ENCODE measurements around the gene ALAD. TPM values are rescaled to one million over a fixed set of nuclear protein-coding genes. Genes with fewer than 3 reads are reported as not detected.

The ALAD gene
- total and polyA plus RNA-seq, 9 of the 15 experiments (the other 6 are each of a cell fraction or from before 2014, with no cell fraction given): 1.3 to 12.7 (median 6.8) TPM

DNA sequence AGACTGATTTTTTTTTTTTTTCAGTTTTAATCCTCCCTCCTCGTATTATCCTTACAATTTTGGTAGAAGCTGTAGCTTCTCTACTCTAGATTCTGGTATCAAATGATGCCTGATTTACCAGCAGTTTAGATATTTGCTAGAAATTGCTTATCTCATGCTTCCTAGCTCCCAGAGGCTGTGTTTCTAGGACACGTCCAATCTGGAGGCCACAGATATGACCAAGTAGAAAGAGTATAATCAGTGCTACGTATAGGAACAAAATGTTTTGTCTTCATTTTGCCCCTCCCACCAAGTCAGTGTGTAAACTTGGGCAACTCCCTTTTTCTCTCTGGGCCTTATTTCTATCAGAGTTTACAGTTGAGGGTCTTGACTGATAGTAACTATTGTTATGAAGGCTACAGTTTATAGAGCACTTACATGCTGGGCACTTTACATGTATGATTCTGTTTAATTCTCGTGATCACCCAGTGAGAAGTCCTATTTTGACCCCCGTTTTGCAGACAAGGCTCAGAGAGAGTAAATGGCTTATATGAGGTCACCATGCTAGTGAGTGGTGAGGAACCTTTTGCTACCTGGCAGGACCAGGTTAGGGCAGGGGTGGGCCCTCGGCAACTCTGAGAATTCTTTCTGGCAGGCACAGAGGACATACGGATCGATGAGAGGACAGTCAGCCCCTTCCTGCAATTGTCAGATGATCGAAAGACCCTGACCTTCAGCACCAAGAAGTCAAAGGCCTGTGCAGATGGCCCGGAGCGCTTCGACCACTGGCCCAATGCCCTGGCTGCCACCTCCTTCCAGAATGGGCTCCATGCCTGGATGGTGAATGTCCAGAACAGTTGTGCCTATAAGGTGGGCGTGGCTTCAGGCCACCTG, 31.9 kb downstream of the ALAD start (continued):
- TF ChIP-seq, protein P1, sequence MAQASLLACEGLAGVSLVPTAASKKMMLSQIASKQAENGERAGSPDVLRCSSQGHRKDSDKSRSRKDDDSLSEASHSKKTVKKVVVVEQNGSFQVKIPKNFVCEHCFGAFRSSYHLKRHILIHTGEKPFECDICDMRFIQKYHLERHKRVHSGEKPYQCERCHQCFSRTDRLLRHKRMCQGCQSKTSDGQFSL (CRISPR knock-in tag; IDR thresholded peaks at IDR 0.05): no peak
- TF ChIP-seq, protein P1 (tag; IDR thresholded peaks at IDR 0.05): no peak
- TF ChIP-seq ZSCAN29 (IDR thresholded peaks at IDR 0.05) (no peak), POLR3G (IDR thresholded peaks at IDR 0.05; ENCODE audit: extremely low read depth, insufficient read length, insufficient replicate concordance) (no peak), RBM25 (IDR thresholded peaks at IDR 0.05; ENCODE audit: low read depth, low read length, severe bottlenecking) (no peak), CBX5 (IDR thresholded peaks at IDR 0.05; ENCODE audit: borderline replicate concordance, low read depth) (no peak), ZNF133 (CRISPR knock-in tag; IDR thresholded peaks at IDR 0.05) (no peak), STAG1 (CRISPR knock-in tag; IDR thresholded peaks at IDR 0.05; ENCODE audit: borderline replicate concordance) (no peak), CHCHD3 (CRISPR knock-in tag; IDR thresholded peaks at IDR 0.05) (no peak), PPARD (CRISPR knock-in tag; IDR thresholded peaks at IDR 0.05) (no peak), ZNF217 (CRISPR knock-in tag; IDR thresholded peaks at IDR 0.05) (no peak), ZNF77 (CRISPR knock-in tag; IDR thresholded peaks at IDR 0.05) (no peak), ZNF699 (CRISPR knock-in tag; IDR thresholded peaks at IDR 0.05; ENCODE audit: insufficient replicate concordance) (no peak), TEAD1 (CRISPR knock-in tag; IDR thresholded peaks at IDR 0.05) (no peak), ZNF354B (CRISPR knock-in tag; IDR thresholded peaks at IDR 0.05) (no peak), SETDB1 (IDR thresholded peaks at IDR 0.05; ENCODE audit: low read length) (no peak), SRSF1 (IDR thresholded peaks at IDR 0.05; ENCODE audit: low read depth, low read length) (no peak), ZNF12 (CRISPR knock-in tag; IDR thresholded peaks at IDR 0.05) (no peak), ZKSCAN3 (CRISPR knock-in tag; IDR thresholded peaks at IDR 0.05) (no peak), PTTG1 (tag; IDR thresholded peaks at IDR 0.05; ENCODE audit: low read depth) (no peak), PRPF4 (IDR thresholded peaks at IDR 0.05; ENCODE audit: insufficient read depth, low read depth, low read length, poor library complexity, severe bottlenecking) (no peak)
- TF ChIP-seq, protein P2, sequence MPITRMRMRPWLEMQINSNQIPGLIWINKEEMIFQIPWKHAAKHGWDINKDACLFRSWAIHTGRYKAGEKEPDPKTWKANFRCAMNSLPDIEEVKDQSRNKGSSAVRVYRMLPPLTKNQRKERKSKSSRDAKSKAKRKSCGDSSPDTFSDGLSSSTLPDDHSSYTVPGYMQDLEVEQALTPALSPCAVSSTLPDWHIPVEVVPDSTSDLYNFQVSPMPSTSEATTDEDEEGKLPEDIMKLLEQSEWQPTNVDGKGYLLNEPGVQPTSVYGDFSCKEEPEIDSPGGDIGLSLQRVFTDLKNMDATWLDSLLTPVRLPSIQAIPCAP (CRISPR knock-in tag; IDR thresholded peaks at IDR 0.05; ENCODE audit: borderline replicate concordance): no peak
- TF ChIP-seq, protein P3, sequence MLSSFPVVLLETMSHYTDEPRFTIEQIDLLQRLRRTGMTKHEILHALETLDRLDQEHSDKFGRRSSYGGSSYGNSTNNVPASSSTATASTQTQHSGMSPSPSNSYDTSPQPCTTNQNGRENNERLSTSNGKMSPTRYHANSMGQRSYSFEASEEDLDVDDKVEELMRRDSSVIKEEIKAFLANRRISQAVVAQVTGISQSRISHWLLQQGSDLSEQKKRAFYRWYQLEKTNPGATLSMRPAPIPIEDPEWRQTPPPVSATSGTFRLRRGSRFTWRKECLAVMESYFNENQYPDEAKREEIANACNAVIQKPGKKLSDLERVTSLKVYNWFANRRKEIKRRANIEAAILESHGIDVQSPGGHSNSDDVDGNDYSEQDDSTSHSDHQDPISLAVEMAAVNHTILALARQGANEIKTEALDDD (IDR thresholded peaks at IDR 0.05): no peak; the same call in 1 of the 2 replicates
- TF ChIP-seq, protein P4, sequence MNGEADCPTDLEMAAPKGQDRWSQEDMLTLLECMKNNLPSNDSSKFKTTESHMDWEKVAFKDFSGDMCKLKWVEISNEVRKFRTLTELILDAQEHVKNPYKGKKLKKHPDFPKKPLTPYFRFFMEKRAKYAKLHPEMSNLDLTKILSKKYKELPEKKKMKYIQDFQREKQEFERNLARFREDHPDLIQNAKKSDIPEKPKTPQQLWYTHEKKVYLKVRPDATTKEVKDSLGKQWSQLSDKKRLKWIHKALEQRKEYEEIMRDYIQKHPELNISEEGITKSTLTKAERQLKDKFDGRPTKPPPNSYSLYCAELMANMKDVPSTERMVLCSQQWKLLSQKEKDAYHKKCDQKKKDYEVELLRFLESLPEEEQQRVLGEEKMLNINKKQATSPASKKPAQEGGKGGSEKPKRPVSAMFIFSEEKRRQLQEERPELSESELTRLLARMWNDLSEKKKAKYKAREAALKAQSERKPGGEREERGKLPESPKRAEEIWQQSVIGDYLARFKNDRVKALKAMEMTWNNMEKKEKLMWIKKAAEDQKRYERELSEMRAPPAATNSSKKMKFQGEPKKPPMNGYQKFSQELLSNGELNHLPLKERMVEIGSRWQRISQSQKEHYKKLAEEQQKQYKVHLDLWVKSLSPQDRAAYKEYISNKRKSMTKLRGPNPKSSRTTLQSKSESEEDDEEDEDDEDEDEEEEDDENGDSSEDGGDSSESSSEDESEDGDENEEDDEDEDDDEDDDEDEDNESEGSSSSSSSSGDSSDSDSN (IDR thresholded peaks at IDR 0.05; ENCODE audit: borderline replicate concordance in 1 of 2, low read depth in 2 of 2, low read length in 2 of 2): no peak
